Measurements from ENCODE around the gene B3GAT1. TPM values are rescaled to one million over a fixed set of nuclear protein-coding genes. Genes with fewer than 3 reads are reported as not detected.
"Not testable (repeated sequence)": the region's sequence is repeated elsewhere in the genome, so short reads cannot be mapped to it uniquely, and the experiment has no call there.

B3GAT1 gene
- total RNA-seq, 1 donor from 2014 or later = 0.27 TPM

- DNase-seq (ENCODE audit: low spot score) = no peak
- intact Hi-C loops (cut with DNase I) = no loop called here
Observed at GRCh38 chr11:134345237-134345550, 66.8 kb downstream of the B3GAT1 start.

DNA sequence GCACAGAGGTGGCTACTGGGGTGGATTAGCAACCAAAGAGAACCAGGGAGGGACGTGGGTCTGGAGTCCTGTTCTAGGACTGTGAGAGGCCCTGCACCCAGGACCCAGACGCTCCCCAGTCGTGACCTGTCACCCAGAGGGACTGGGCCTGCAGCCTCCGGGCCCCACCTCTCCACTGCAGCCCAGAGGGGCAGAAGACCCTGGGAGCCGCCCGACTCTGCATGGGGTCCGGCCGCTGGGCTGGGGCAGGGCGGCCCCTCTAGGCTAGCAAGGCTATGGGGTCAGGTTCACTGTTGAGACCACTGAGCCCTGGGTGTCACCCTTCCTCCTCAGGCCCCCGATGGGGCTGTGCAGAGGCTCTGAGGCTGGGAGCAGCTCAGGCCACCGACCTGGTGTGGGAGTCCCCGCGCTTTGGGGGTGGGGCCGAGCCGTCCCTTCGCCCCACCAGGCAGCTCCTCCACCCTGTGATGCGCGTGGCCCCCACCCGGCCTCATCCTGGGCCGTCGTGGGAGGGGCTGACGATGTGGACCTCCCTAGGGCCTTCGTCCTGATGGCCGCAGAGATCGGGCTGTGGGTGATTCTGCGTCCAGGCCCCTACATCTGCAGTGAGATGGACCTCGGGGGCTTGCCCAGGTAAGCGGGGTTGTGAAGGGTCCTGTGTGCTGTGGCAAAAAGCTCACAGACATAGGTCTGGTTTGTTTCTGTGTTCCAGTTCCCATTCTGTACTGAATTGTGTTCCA lies 67.4 kb downstream of the B3GAT1 start:
- DNase-seq (ENCODE audit: low spot score); intact Hi-C loops (cut with DNase I): not testable (repeated sequence)

DNA sequence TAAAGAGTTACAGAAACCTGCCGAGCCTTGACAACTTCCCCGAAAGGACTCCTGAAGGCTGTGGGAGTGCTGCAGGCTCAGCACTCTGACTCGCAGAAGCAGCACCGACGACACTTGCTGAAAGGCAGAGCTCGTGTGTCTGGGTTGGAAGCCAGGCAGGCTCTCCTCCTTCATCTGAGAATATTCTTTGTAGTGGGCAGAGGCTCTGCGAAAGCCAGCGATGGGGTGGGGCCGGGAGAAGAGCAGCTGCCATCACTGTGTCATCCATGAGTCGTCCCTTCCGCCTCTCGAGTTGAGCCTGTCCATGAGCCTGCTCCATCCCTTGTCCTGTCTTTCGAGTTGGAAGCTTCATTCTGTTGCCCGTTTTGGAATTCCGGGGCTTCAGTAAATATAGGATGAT lies 68.4 kb downstream of the B3GAT1 start:
- intact Hi-C loops (cut with DNase I) = no loop called here
- DNase-seq (ENCODE audit: low spot score) = no peak

GRCh38 chr11:134342572-134343340 lies 69.3 kb downstream of the B3GAT1 start:
- no peak for DNase-seq (ENCODE audit: low spot score)
- intact Hi-C loops (cut with DNase I) = no loop called here

- no peak for DNase-seq (ENCODE audit: low spot score)
- intact Hi-C loops (cut with DNase I) = no loop called here
Observed at GRCh38 chr11:134341805-134342571, 70.1 kb downstream of the B3GAT1 start.

GRCh38 chr11:134340354-134340964 lies 71.6 kb downstream of the B3GAT1 start:
- intact Hi-C loops (cut with DNase I) = no loop called here
- no peak for DNase-seq (ENCODE audit: low spot score)

GRCh38 chr11:134339756-134340155 lies 72.3 kb downstream of the B3GAT1 start:
- no peak for DNase-seq (ENCODE audit: low spot score)
- intact Hi-C loops (cut with DNase I) = no loop called here

DNA sequence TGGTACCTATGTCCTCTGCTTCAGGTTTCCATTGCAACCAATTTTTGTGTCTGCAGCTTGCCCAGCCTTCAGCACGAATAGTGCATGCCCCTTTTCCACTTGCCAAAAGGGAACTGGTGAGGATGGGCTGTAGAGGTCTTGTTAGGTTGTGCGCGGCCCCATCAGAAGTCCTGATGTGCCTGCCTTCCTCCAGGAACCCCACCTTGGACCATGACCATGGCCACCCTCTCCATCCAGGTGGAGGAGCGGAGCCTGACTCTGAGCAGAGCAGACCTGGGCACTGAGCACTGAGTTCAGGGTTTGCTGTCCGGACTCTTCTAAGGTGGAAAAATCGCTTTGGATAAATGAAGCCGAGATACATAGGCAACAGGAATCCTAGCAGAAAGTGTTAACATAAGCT lies 73.4 kb downstream of the B3GAT1 start:
- no peak for DNase-seq (ENCODE audit: low spot score)
- intact Hi-C loops (cut with DNase I) = no loop called here

DNA sequence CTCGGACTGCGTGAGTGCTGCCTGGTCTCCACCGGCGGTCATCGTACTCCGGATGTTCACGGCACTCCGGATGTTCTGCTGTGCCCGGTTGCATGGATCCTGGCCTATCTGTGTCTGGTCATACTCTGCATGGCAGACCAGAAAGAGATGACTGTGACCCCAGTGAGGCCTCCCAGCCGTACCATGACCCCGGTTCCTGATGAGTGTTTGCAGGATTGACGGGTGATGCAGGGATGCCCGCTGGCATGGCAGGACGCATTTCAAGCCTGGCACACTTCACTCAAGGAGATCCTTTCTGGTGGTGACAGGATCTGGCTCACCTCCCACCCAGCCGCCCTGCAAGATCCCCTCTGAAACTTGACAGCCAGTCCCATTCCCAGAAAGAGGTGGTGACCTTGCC lies 74.0 kb downstream of the B3GAT1 start:
- no peak for DNase-seq (ENCODE audit: low spot score)
- intact Hi-C loops (cut with DNase I) = no loop called here

- DNase-seq (ENCODE audit: low spot score) = no peak
- intact Hi-C loops (cut with DNase I) = no loop called here
Observed at GRCh38 chr11:134337051-134337450, 75.0 kb downstream of the B3GAT1 start.

DNA sequence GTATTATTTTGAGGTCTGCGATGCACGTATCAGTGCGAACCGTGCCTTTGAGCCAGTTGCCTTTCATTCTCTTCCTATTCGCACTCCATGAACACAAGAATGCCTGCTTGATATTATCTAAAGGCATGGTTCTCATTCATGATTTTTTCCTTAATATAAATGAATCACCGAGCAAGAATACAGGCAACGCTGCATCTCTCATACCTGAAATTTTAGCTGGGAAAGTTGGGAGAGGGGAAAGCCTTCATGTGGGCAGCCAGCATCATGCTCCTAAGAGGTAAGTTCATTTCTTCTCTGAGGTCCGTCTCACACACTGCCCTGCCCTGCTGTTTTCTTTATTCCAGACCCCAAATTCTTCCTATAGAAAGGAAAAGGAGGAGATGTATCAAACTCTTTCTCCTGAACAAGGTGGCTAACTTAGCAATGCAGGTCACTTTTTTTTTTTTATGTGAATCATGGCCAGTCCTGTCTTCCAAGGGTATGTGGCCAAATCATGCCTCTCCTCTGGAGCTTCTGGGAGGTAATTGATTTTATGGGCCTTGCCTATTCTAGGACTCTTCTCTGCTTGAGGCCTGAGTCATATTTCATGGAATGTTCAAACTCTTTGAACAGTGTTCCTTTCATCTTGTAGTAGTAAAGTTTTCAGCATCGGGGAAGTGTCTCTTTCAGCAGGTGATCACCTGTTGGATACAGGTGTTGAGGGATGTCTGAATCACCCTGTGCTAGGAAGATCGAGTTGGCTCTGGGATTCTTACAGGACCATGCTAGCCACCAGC lies 77.1 kb downstream of the B3GAT1 start:
- intact Hi-C loops (cut with DNase I) = no loop called here
- no peak for DNase-seq (ENCODE audit: low spot score)

DNA sequence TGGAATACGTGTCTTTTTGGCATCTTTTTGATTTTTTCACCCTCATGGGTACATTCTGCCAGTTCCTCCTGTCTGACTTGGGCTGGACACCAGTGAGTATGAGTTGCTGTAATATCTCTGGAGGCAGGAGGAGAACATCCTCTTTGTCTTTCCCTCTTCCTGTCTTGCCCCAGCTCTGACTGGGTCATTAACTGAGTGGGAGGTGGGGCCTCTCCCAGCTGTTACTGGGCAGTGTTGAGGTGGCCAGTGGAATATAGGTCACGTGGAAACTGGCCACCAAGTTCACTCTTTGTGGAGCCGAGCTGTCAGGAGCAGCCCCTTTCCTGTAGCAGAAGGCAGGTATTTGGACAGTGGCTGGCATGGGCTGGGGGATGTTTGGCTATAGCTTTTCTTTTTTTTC lies 78.1 kb downstream of the B3GAT1 start:
- no peak for DNase-seq (ENCODE audit: low spot score)
- intact Hi-C loops (cut with DNase I) = no loop called here

- DNase-seq (ENCODE audit: low spot score) = no peak
- intact Hi-C loops (cut with DNase I) = no loop called here
Observed at GRCh38 chr11:134333312-134333711, 78.7 kb downstream of the B3GAT1 start.

- DNase-seq (ENCODE audit: low spot score) = no peak
- intact Hi-C loops (cut with DNase I) = no loop called here
Observed at GRCh38 chr11:134332782-134333181, 79.3 kb downstream of the B3GAT1 start.

GRCh38 chr11:134332189-134332631 lies 79.8 kb downstream of the B3GAT1 start:
- DNase-seq (ENCODE audit: low spot score) = no peak
- intact Hi-C loops (cut with DNase I) = no loop called here

GRCh38 chr11:134331354-134332188 lies 80.5 kb downstream of the B3GAT1 start, which contains the start of gene GLB1L2:
Gene GLB1L2, plus strand, starts transcription at chr11:134331988. Its CDS starts 74 bp downstream, at chr11:134332062.
- DNase-seq (ENCODE audit: low spot score) = no peak
- intact Hi-C loops (cut with DNase I) = no loop called here

DNA sequence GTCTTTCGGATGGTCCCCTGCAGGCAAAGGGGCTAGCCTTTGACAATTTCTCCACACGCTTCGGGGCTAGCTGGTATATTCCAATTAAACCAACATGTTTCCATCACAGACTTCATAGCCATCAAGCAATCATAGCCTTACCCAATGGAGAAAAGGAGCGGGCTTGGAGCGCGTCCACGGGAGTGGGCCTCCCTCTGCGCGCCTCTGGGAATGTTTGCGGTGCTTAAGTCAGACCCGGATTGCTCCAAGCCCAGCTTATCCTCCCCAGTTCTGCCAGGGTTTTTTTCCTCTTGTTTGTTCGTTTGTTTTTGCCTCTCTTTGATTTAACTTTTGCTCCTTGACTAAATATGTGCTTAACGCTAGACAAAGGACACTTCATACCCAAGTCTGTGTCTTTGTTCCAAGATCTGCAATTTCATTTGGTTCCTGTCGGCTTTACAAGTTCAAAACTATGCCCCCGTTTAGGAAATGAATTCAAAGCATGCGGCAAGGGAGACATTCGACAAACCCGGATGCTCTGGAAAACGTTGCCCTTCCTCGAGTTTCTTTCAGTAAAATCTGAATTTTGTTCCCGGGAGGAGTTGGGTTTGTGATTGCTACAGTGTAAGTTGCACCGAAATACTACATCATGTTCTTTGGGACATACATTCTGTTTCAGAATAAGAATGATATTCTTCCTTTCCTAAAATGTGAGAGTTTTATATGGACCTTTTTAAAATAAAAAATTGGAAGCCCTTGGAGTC lies 81.3 kb downstream of the B3GAT1 start:
- intact Hi-C loops (cut with DNase I) = no loop called here
- no peak for DNase-seq (ENCODE audit: low spot score)

Data from cardiac septum (tissue), 1 donor.